MM.1S (cell line): Measurements from ENCODE around the gene CSF3.

Experiments used
- EZH2phosphoT487 ChIP-seq: fragments of 300-600 bp; sonication (generic); IDR thresholded peaks from 2 replicates; pipeline ENCODE4 v1.6.1; 2018; ENCODE audit warnings: antibody characterized with exemption, low read length
- TF ChIP-seq, protein P1 (sequence below): fragments of 300-600 bp; sonication (generic); IDR thresholded peaks from 2 replicates; pipeline ENCODE4 v1.5.1; 2016; ENCODE audit warnings: antibody characterized with exemption, low read length, mixed read lengths

DNA sequence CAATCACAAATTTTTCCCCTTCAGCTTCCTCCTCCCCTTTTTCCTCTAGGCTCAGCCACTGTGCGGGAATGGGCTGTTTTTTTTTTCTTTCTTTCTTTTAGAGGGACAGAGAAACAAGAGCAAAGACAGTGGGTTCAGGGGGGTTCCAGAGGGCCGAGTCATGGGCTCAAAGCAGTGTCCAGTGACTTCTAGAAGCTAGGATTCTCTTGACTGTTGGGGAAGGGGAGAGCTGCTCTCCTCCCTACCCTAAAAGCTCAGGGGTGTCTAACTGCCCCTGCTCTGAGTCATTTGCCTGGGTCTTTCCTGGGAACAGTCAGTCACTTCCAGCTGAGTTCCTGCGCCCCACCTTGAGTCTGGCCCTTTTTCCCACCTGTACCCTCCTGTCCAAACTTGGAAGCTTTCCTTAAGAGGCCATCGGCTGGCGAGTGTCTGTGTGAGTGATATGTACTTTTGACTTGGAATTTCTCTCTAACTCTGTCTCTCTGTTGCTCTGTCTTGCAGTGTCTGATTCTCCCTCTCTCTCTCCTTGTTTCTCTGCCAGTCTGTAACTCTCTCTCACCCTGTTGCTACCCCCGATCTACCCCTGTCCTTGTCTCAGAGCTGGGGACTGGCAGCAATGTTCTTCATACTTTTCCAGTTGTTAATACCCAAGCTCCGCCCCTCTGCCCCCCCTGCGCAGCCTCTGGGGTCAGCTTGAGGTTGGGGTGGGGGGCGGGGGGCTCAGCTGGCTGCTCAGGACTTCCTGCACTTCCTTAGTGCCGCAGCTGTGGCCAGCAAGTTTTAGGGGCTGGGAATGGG lies 49.9 kb downstream of the CSF3 start:
- TF ChIP-seq, protein P1, sequence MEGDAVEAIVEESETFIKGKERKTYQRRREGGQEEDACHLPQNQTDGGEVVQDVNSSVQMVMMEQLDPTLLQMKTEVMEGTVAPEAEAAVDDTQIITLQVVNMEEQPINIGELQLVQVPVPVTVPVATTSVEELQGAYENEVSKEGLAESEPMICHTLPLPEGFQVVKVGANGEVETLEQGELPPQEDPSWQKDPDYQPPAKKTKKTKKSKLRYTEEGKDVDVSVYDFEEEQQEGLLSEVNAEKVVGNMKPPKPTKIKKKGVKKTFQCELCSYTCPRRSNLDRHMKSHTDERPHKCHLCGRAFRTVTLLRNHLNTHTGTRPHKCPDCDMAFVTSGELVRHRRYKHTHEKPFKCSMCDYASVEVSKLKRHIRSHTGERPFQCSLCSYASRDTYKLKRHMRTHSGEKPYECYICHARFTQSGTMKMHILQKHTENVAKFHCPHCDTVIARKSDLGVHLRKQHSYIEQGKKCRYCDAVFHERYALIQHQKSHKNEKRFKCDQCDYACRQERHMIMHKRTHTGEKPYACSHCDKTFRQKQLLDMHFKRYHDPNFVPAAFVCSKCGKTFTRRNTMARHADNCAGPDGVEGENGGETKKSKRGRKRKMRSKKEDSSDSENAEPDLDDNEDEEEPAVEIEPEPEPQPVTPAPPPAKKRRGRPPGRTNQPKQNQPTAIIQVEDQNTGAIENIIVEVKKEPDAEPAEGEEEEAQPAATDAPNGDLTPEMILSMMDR, result no peak
- no peak for TF ChIP-seq EZH2phosphoT487
